ENCODE results near the gene SLC38A2. TPM values are rescaled to one million over a fixed set of nuclear protein-coding genes. Genes with fewer than 3 reads are reported as not detected.

The SLC38A2 gene
- total RNA-seq, 4 donors from 2014 or later = 379 to 669 (median 479) TPM

- TF ChIP-seq, protein P1, sequence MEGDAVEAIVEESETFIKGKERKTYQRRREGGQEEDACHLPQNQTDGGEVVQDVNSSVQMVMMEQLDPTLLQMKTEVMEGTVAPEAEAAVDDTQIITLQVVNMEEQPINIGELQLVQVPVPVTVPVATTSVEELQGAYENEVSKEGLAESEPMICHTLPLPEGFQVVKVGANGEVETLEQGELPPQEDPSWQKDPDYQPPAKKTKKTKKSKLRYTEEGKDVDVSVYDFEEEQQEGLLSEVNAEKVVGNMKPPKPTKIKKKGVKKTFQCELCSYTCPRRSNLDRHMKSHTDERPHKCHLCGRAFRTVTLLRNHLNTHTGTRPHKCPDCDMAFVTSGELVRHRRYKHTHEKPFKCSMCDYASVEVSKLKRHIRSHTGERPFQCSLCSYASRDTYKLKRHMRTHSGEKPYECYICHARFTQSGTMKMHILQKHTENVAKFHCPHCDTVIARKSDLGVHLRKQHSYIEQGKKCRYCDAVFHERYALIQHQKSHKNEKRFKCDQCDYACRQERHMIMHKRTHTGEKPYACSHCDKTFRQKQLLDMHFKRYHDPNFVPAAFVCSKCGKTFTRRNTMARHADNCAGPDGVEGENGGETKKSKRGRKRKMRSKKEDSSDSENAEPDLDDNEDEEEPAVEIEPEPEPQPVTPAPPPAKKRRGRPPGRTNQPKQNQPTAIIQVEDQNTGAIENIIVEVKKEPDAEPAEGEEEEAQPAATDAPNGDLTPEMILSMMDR (IDR thresholded peaks at IDR 0.05) = no peak
- no peak for ATAC-seq (ENCODE audit: low FRiP score)
- DNase-seq (ENCODE audit: low spot score) = no peak
These were observed 14.3 kb downstream of the SLC38A2 start for GRCh38 chr12:46358325-46358700.

GRCh38 chr12:46357438-46358324 is 14.9 kb downstream of the SLC38A2 start:
- DNase-seq (ENCODE audit: low spot score) (no peak), ATAC-seq (ENCODE audit: low FRiP score) (peak; percentile 53)
- TF ChIP-seq, protein P1 (IDR thresholded peaks at IDR 0.05) = no peak

- peak; percentile 15 for ATAC-seq (ENCODE audit: low FRiP score)
- no peak for DNase-seq (ENCODE audit: low spot score)
- TF ChIP-seq, protein P1 (IDR thresholded peaks at IDR 0.05) = no peak
These were observed 15.7 kb downstream of the SLC38A2 start for GRCh38 chr12:46356655-46357437.

DNA sequence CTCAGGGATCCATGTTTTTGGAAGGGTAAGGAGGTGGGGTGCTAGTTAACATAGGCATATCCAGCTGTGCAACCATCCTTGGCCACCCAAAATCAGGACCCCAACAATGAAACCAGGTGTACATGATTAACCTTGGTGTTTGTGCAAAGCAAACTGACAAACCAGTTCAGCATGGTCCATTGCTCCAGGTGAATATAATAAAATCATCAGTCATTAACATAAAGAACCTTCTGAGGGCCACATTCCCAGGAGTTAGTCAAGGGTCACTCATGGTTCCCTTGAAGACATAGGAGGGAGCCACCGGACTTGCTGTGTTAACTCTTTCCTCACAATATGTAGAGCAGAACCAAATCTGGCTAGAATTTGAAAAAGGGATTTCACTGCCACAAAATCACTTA is 17.8 kb downstream of the SLC38A2 start:
- TF ChIP-seq, protein P1 (IDR thresholded peaks at IDR 0.05) = no peak
- ATAC-seq (ENCODE audit: low FRiP score) = no peak
- no peak for DNase-seq (ENCODE audit: low spot score)

- ATAC-seq (ENCODE audit: low FRiP score) (no peak), DNase-seq (ENCODE audit: low spot score) (no peak)
- TF ChIP-seq, protein P1 (IDR thresholded peaks at IDR 0.05) = no peak
These were observed 18.3 kb downstream of the SLC38A2 start for GRCh38 chr12:46354111-46354801.

DNA sequence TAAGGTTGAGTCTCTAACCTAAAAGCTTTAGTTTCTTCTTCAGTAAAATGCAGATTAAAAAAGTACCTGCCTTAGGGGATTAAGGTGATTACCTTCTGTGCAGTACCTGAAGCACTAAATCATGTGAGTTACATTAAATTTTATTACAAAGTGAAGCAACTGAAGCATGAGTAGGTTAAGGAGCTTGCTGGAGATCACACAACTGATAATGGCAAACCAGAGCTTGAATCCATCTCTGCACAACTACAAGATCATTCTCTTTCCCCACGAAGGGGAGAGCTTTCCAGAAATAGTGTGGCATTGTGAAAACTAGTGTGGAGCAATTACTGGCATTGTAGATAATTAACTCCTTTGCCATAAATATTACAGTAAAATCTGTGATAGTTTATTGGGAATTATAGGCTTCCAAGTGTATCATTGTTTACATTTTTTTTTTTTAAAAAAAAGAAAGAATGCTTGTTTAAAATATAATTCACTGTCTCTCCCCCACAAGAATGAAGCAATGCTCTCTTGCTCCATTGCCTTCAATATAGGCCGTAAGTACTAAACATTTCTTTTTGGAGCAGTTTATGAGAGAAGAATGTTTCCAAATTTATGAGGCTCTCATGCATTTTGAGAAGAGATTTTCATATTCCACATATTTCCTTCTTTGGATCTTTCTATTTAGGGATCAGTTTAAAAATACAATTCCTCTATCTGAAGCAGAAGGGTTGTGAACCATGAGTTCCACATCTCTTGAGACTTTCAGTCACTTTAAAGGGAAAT is 20.5 kb downstream of the SLC38A2 start:
- no peak for ATAC-seq (ENCODE audit: low FRiP score)
- TF ChIP-seq, protein P1 (IDR thresholded peaks at IDR 0.05) = no peak
- no peak for DNase-seq (ENCODE audit: low spot score)

Data from omental fat pad (tissue), 4 donors.